ENCODE results near the gene FCHO2.

- TF ChIP-seq, protein P1, sequence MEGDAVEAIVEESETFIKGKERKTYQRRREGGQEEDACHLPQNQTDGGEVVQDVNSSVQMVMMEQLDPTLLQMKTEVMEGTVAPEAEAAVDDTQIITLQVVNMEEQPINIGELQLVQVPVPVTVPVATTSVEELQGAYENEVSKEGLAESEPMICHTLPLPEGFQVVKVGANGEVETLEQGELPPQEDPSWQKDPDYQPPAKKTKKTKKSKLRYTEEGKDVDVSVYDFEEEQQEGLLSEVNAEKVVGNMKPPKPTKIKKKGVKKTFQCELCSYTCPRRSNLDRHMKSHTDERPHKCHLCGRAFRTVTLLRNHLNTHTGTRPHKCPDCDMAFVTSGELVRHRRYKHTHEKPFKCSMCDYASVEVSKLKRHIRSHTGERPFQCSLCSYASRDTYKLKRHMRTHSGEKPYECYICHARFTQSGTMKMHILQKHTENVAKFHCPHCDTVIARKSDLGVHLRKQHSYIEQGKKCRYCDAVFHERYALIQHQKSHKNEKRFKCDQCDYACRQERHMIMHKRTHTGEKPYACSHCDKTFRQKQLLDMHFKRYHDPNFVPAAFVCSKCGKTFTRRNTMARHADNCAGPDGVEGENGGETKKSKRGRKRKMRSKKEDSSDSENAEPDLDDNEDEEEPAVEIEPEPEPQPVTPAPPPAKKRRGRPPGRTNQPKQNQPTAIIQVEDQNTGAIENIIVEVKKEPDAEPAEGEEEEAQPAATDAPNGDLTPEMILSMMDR (conservative IDR thresholded peaks at IDR 0.05; ENCODE audit: low read length), result peak; percentile 58
- no peak for TF ChIP-seq EZH2phosphoT487 (IDR thresholded peaks at IDR 0.05; ENCODE audit: borderline replicate concordance)
Observed at GRCh38 chr5:73135429-73136054, 179.7 kb downstream of the FCHO2 start.

Measured in Loucy (cell line).